OCI-LY1 (cell line): ENCODE data around the gene METTL9.

ENCODE experiments used
- H2AFZ ChIP-seq: fragments of 200-600 bp; sonication (generic), shearing (Covaris generic); 2 replicates; pipeline ENCODE4 v1.6.0; 2014; ENCODE audit warnings: antibody characterized with exemption, mild to moderate bottlenecking, low read length
- H3F3A ChIP-seq: fragments of 200-600 bp; sonication (generic), shearing (Covaris generic); 2 replicates; pipeline ENCODE4 v1.6.0; 2014; ENCODE audit warnings: mild to moderate bottlenecking, antibody characterized with exemption, low read length, moderate library complexity; ENCODE audit not compliant: insufficient read depth
- H3K27ac ChIP-seq: fragments of 200-600 bp; sonication (generic); 2 replicates; pipeline ENCODE4 v1.5.1; 2014; ENCODE audit warnings: low read length, mixed run types, mild to moderate bottlenecking, low read depth; ENCODE audit not compliant: poor library complexity, severe bottlenecking
- H3K27me3 ChIP-seq: fragments of 200-600 bp; sonication (generic); 2 replicates; pipeline ENCODE4 v1.6.0; 2014; ENCODE audit warnings: antibody characterized with exemption, mild to moderate bottlenecking, low read length, moderate library complexity; ENCODE audit not compliant: insufficient read depth
- H3K36me3 ChIP-seq: fragments of 200-600 bp; sonication (generic); 2 replicates; pipeline ENCODE4 v1.6.1; 2014; ENCODE audit warnings: mild to moderate bottlenecking, antibody characterized with exemption, low read length, moderate library complexity, mixed read lengths; ENCODE audit not compliant: insufficient read depth
- H3K4me1 ChIP-seq: fragments of 200-600 bp; sonication (generic); 2 replicates; pipeline ENCODE4 v1.5.1; 2014; ENCODE audit warnings: mild to moderate bottlenecking, low read length, moderate library complexity; ENCODE audit not compliant: insufficient read depth, severe bottlenecking
- H3K4me2 ChIP-seq: fragments of 200-600 bp; sonication (generic), shearing (Covaris generic); 2 replicates; pipeline ENCODE4 v1.6.1; 2014; ENCODE audit warnings: low read length
- H3K4me3 ChIP-seq: fragments of 200-600 bp; sonication (generic); 2 replicates; pipeline ENCODE4 v1.5.1; 2014; ENCODE audit warnings: low read length, low read depth, mild to moderate bottlenecking, mixed read lengths; ENCODE audit not compliant: poor library complexity, severe bottlenecking
- H3K79me2 ChIP-seq: fragments of 200-600 bp; shearing (Covaris generic); 2 replicates; pipeline ENCODE4 v1.6.1; 2016; ENCODE audit warnings: mixed run types, low read length, mixed read lengths; ENCODE audit not compliant: insufficient read depth
- H3K9ac ChIP-seq: fragments of 200-600 bp; sonication (generic), shearing (Covaris generic); 2 replicates; pipeline ENCODE4 v1.6.1; 2014; ENCODE audit warnings: mild to moderate bottlenecking, low read length, mixed read lengths
- H3K9me2 ChIP-seq: fragments of 200-600 bp; sonication (generic), shearing (Covaris generic); 2 replicates; pipeline ENCODE4 v1.6.1; 2014; ENCODE audit warnings: low read depth, mild to moderate bottlenecking, low read length, mixed read lengths
- H3K9me3 ChIP-seq: fragments of 200-600 bp; shearing (Covaris generic); 2 replicates; pipeline ENCODE4 v1.6.1; 2014; ENCODE audit warnings: low read length, mixed read lengths
- H4K20me1 ChIP-seq: fragments of 200-600 bp; sonication (generic), shearing (Covaris generic); 2 replicates; pipeline ENCODE4 v1.6.0; 2016; ENCODE audit warnings: mild to moderate bottlenecking, low read length; ENCODE audit not compliant: insufficient read depth
- EZH2 ChIP-seq: fragments of 200-600 bp; sonication (generic), shearing (Covaris generic); IDR thresholded peaks from 2 replicates; pipeline ENCODE4 v1.8.0; 2017; ENCODE audit warnings: borderline replicate concordance, mixed run types, mild to moderate bottlenecking, antibody characterized with exemption, low read length, moderate library complexity, mixed read lengths
- TF ChIP-seq, protein P1 (sequence below): fragments of 200-600 bp; sonication (generic), shearing (Covaris generic); IDR thresholded peaks from 2 replicates; pipeline ENCODE4 v1.5.1; 2017; ENCODE audit warnings: mild to moderate bottlenecking, antibody characterized with exemption, low read length, moderate library complexity, mixed read lengths

The METTL9 gene

DNA sequence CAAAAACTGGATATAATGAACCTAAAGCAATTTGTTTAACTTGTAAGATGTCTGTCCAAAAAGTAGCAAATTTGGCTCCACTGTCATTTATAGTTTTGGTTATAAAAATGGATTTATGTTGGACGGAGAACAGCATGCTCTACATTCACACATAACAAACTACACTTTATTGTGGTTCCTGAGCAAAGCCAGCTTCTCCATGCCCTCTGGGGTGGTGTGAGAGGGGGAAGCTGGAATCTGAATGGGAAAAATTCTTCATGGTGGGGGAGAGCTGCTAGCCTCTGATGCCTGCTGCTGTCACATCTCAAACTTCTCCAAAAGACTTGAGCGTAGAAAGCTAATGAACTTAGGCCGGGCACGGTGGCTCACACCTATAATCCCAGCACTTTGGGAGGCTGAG is 9.8 kb upstream of the METTL9 start:
- H3K4me2 ChIP-seq: no peak overlapping the region

DNA sequence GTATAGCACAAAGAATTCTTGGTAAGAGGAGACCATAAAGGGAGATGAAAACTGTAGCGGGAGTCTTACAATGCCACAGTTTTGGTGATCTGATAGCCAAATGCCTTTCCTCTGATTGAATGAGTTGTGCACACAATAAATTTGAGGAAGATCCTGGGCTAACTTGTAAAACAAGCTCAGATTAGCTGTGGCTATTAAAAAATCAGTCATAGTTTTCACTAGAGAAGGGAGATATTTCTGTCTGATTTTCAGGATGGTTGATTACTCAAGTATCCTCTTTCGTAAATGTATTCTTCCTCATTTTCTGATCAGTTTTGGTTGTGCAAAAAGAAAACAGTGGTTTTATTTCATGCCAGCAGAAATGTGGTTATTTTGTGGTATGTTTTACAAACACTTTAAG is 9.1 kb upstream of the METTL9 start:
- Histone ChIP-seq H3K27ac (no peak overlapping the region), H3K9me3 (no peaks in the 10 kb centered on the region), H3F3A (no peaks in the 10 kb centered on the region), H2AFZ (no peak overlapping the region), H3K9me2 (no peaks in the 10 kb centered on the region), H3K79me2 (no peaks in the 10 kb centered on the region), H3K4me1 (peaks cover 20% of the 10 kb centered on the region), H4K20me1 (no peaks in the 10 kb centered on the region), H3K4me2 (no peak overlapping the region), H3K36me3 (no peaks in the 10 kb centered on the region), H3K4me3 (no peak overlapping the region), H3K9ac (no peak overlapping the region), H3K27me3 (no peaks in the 10 kb centered on the region)
- TF ChIP-seq, protein P1, sequence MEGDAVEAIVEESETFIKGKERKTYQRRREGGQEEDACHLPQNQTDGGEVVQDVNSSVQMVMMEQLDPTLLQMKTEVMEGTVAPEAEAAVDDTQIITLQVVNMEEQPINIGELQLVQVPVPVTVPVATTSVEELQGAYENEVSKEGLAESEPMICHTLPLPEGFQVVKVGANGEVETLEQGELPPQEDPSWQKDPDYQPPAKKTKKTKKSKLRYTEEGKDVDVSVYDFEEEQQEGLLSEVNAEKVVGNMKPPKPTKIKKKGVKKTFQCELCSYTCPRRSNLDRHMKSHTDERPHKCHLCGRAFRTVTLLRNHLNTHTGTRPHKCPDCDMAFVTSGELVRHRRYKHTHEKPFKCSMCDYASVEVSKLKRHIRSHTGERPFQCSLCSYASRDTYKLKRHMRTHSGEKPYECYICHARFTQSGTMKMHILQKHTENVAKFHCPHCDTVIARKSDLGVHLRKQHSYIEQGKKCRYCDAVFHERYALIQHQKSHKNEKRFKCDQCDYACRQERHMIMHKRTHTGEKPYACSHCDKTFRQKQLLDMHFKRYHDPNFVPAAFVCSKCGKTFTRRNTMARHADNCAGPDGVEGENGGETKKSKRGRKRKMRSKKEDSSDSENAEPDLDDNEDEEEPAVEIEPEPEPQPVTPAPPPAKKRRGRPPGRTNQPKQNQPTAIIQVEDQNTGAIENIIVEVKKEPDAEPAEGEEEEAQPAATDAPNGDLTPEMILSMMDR: no peak
- TF ChIP-seq EZH2: no peak

More for the DNA sequence above, 9.8 kb upstream of the METTL9 start:
- H3K27me3 ChIP-seq: no peaks in the 10 kb centered on the region
- H3K9me2 ChIP-seq: no peaks in the 10 kb centered on the region
- no peaks in the 10 kb centered on the region for H4K20me1 ChIP-seq
- no peaks in the 10 kb centered on the region for H3K36me3 ChIP-seq
- H3K4me3 ChIP-seq: no peak overlapping the region
- no peaks in the 10 kb centered on the region for H3F3A ChIP-seq
- H3K9ac ChIP-seq: no peak overlapping the region
- no peak overlapping the region for H3K27ac ChIP-seq
- TF ChIP-seq, protein P1: no peak
- TF ChIP-seq EZH2: no peak
- peaks cover 19% of the 10 kb centered on the region for H3K4me1 ChIP-seq
- no peaks in the 10 kb centered on the region for H3K79me2 ChIP-seq
- no peaks in the 10 kb centered on the region for H3K9me3 ChIP-seq
- no peak overlapping the region for H2AFZ ChIP-seq

DNA sequence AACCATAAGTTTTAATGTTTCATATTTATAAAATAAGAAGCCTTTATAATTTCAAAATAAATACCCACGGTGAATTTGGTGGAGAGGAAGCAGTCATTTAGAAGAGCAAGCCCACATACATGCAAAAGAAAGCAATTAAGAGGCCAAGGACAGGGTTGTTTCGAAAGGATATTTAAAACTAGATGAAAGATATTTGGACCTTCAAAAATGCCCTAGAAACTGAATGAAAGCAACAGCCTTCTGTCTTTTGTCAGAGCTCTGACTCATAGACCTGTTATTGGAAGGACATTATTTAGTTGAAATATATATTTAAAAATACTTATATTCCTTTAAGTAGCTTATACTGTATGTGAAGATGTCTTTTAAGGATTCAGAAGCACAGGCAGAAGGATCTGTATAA is 8.6 kb upstream of the METTL9 start:
- Histone ChIP-seq H3K79me2 (no peaks in the 10 kb centered on the region), H3K27ac (no peak overlapping the region), H3F3A (no peaks in the 10 kb centered on the region), H3K4me1 (peaks cover 21% of the 10 kb centered on the region), H3K4me3 (no peak overlapping the region), H3K9ac (no peak overlapping the region), H4K20me1 (no peaks in the 10 kb centered on the region), H3K36me3 (no peaks in the 10 kb centered on the region), H2AFZ (no peak overlapping the region), H3K9me3 (no peaks in the 10 kb centered on the region), H3K4me2 (no peak overlapping the region), H3K9me2 (no peaks in the 10 kb centered on the region), H3K27me3 (no peaks in the 10 kb centered on the region)
- TF ChIP-seq, protein P1: no peak
- TF ChIP-seq EZH2: no peak
